IMR-90 (cell line): Measurements from ENCODE around the gene JMJD1C. TPM values are rescaled to one million over a fixed set of nuclear protein-coding genes. Genes with fewer than 3 reads are reported as not detected.

Source experiments
- ATAC-seq: fragments of 200-7000 bp; cut with Tn5 transposase; 2 replicates; pipeline ENCODE4 v1.9.1; 2020; ENCODE audit warnings: low read depth, mild to moderate bottlenecking, moderate library complexity
- BruUV-seq: library from RNA; stranded (reverse); fragments of 400-500 nt; replicated peaks from 2 replicates; lab custom pipeline; 2021; lab: Mats Ljungman, UMichigan
- CTCF ChIA-PET: fragments of 300-600 bp; formaldehyde crosslinking; extraction: SDS; loops from one replicate; lab custom pipeline; 2021; ENCODE audit warnings: antibody characterized with exemption; lab: Yijun Ruan, JAX
- POLR2A ChIA-PET: fragments of 300-600 bp; sonication (Branson Sonifier 250); formaldehyde crosslinking; loops from one replicate; lab custom pipeline; 2022; ENCODE audit warnings: antibody characterized with exemption; ENCODE audit not compliant: unreplicated experiment; lab: Charles Lee
- DNase-seq: peaks from one replicate; pipeline ENCODE4 v3.0.0; 2013
- H2AFZ ChIP-seq: replicated peaks from 2 replicates; pipeline ENCODE3; 2013; ENCODE audit warnings: low read length, mild to moderate bottlenecking; ENCODE audit not compliant: poor library complexity
- H2AK5ac ChIP-seq: 2 replicates; pipeline ENCODE4 v1.6.1; 2013; ENCODE audit warnings: low read depth, low read length, inconsistent platforms
- H2AK9ac ChIP-seq: replicated peaks from 2 replicates; pipeline ENCODE3; 2013; ENCODE audit warnings: mild to moderate bottlenecking, low read depth, low read length, moderate library complexity; ENCODE audit not compliant: poor library complexity
- H2BK120ac ChIP-seq: 2 replicates; pipeline ENCODE4 v1.6.1; 2013; ENCODE audit warnings: low read depth, low read length, inconsistent platforms
- H2BK15ac ChIP-seq: 3 replicates; pipeline ENCODE4 v1.6.1; 2013; ENCODE audit warnings: low read depth, low read length, inconsistent platforms
- H2BK20ac ChIP-seq: 2 replicates; pipeline ENCODE4 v1.6.1; 2013; ENCODE audit warnings: low read depth, mild to moderate bottlenecking, inconsistent platforms, low read length, moderate library complexity
- H2BK5ac ChIP-seq: 2 replicates; pipeline ENCODE4 v1.6.1; 2013; ENCODE audit warnings: mild to moderate bottlenecking, low read depth, low read length, inconsistent platforms; ENCODE audit not compliant: poor library complexity, severe bottlenecking
- H3K14ac ChIP-seq: replicated peaks from 2 replicates; pipeline ENCODE4 v1.6.1; 2013; ENCODE audit warnings: low read depth, low read length, inconsistent platforms
- H3K18ac ChIP-seq: 2 replicates; pipeline ENCODE4 v1.6.1; 2013; ENCODE audit warnings: low read depth, low read length, control low read depth
- H3K23ac ChIP-seq: 2 replicates; pipeline ENCODE4 v1.6.1; 2013; ENCODE audit warnings: low read depth, low read length, inconsistent platforms
- H3K27ac ChIP-seq: 2 replicates; pipeline ENCODE4 v1.5.1; 2013; ENCODE audit warnings: mild to moderate bottlenecking, control low read depth, low read length; ENCODE audit not compliant: insufficient read depth
- H3K27me3 ChIP-seq: 2 replicates; pipeline ENCODE4 v1.6.1; 2013; ENCODE audit warnings: low read length; ENCODE audit not compliant: control insufficient read depth, insufficient read depth
- H3K36me3 ChIP-seq: 2 replicates; pipeline ENCODE4 v1.6.1; 2013; ENCODE audit warnings: low read length, mixed read lengths; ENCODE audit not compliant: control insufficient read depth, insufficient read depth
- H3K4ac ChIP-seq: 2 replicates; pipeline ENCODE4 v1.6.1; 2013; ENCODE audit warnings: low read depth, low read length, inconsistent platforms
- H3K4me1 ChIP-seq: 2 replicates; pipeline ENCODE4 v1.6.1; 2013; ENCODE audit warnings: low read length, mixed read lengths; ENCODE audit not compliant: control insufficient read depth, insufficient read depth
- H3K4me2 ChIP-seq: 2 replicates; pipeline ENCODE4 v1.6.1; 2013; ENCODE audit warnings: low read depth, mild to moderate bottlenecking, control low read depth, low read length, moderate library complexity
- H3K4me3 ChIP-seq: 2 replicates; pipeline ENCODE4 v1.5.1; 2013; ENCODE audit warnings: low read depth, mild to moderate bottlenecking, control low read depth, low read length, moderate library complexity; ENCODE audit not compliant: insufficient read depth
- H3K56ac ChIP-seq: 2 replicates; pipeline ENCODE4 v1.6.1; 2013; ENCODE audit warnings: low read length, inconsistent platforms; ENCODE audit not compliant: insufficient read depth; ENCODE audit errors: extremely low read depth
- H3K79me1 ChIP-seq, 2 experiments: 2 replicates each; pipeline ENCODE4 v1.6.1; 2013; ENCODE audit warnings: low read length in 2 of 2, inconsistent platforms in 1 of 2, low read depth in 1 of 2
- H3K9ac ChIP-seq: 2 replicates; pipeline ENCODE4 v1.6.1; 2013; ENCODE audit warnings: low read depth, low read length, control low read depth
- H3K9me1 ChIP-seq: 2 replicates; pipeline ENCODE4 v1.6.1; 2013; ENCODE audit warnings: low read length, inconsistent platforms; ENCODE audit not compliant: insufficient read depth
- H3K9me3 ChIP-seq: 2 replicates; pipeline ENCODE4 v1.6.1; 2013; ENCODE audit warnings: low read length; ENCODE audit not compliant: control insufficient read depth, insufficient read depth
- H4K20me1 ChIP-seq: 2 replicates; pipeline ENCODE4 v1.6.1; 2013; ENCODE audit warnings: low read length, inconsistent platforms; ENCODE audit not compliant: insufficient read depth
- H4K5ac ChIP-seq: 2 replicates; pipeline ENCODE4 v1.6.1; 2013; ENCODE audit warnings: mild to moderate bottlenecking, low read depth, low read length, control low read depth
- H4K8ac ChIP-seq, 2 experiments: 2 replicates each; pipeline ENCODE4 v1.6.1; 2013; ENCODE audit warnings: low read depth in 2 of 2, low read length in 2 of 2, control low read depth in 1 of 2, inconsistent platforms in 1 of 2
- H4K91ac ChIP-seq: 2 replicates; pipeline ENCODE4 v1.6.1; 2013; ENCODE audit warnings: low read depth, low read length, inconsistent platforms; ENCODE audit not compliant: insufficient read depth
- CHD1 ChIP-seq: IDR thresholded peaks from 2 replicates; pipeline ENCODE4 v1.6.1; 2012; ENCODE audit warnings: low read depth, low read length, improper control_type of control experiment
- CTCF ChIP-seq: conservative IDR thresholded peaks from 2 replicates; pipeline ENCODE4 v1.5.1; 2012; ENCODE audit warnings: mild to moderate bottlenecking, low read depth, low read length, improper control_type of control experiment
- MAFK ChIP-seq: IDR thresholded peaks from 2 replicates; pipeline ENCODE4 v1.6.1; 2012; ENCODE audit warnings: low read depth, low read length, improper control_type of control experiment
- MXI1 ChIP-seq: IDR thresholded peaks from 2 replicates; pipeline ENCODE4 v1.6.1; 2012; ENCODE audit warnings: low read depth, mild to moderate bottlenecking, low read length, moderate library complexity, borderline replicate concordance
- RAD21 ChIP-seq: IDR thresholded peaks from 2 replicates; pipeline ENCODE4 v1.6.1; 2012; ENCODE audit warnings: low read length, improper control_type of control experiment
- WGBS, 2 experiments: methylation state at CpG; one replicate each; pipeline versions ENCODE4 v1.1.5 to v1.1.7; 2013; ENCODE audit warnings: missing lambda C conversion rate in 2 of 2; ENCODE audit not compliant: insufficient read length in 1 of 2; ENCODE audit errors: extremely low coverage in 2 of 2; 5-methylcytosine and 5-hydroxymethylcytosine counted together
- dilution Hi-C: fragments of 300-500 bp; cut with HindIII; formaldehyde crosslinking; loops from one replicate; pipeline ENCODE4 v1.14.3; 2018; ENCODE audit warnings: low sequenced_read_pairs; ENCODE audit not compliant: unreplicated experiment
- in situ Hi-C: fragments of 300-500 bp; cut with MboI; formaldehyde crosslinking; loops from 3 replicates; pipeline ENCODE4 v1.14.3; 2019; ENCODE audit warnings: low sequenced_read_pairs, inconsistent platforms, mixed read lengths
- intact Hi-C: fragments of 100-400 bp; cut with micrococcal nuclease; formaldehyde crosslinking; loops from 2 replicates; pipeline ENCODE4 v1.10.0; 2022
- polyA plus RNA-seq, 3 experiments: library from polyadenylated mRNA; depleted of rRNA; stranded (reverse); fragments of >200 nt; gene quantifications; 2 replicates each; pipeline ENCODE4 v1.2.3, GENCODE V29; 2012; ENCODE audit warnings: low replicate concordance in 1 of 3
- total RNA-seq: library from RNA; depleted of rRNA; stranded (reverse); fragments of >200 nt; gene quantifications from 2 replicates; pipeline ENCODE4 v1.2.3, GENCODE V29; 2012

JMJD1C gene
- total and polyA plus RNA-seq, 2 of the 4 experiments (the other 2 are of a cell fraction) = 15.6 to 96.8 TPM

- no peak overlapping the region for H3K23ac ChIP-seq
- no peak overlapping the region for H4K91ac ChIP-seq
- BruUV-seq = no TSS peak
- H3K27me3 ChIP-seq = no peaks in the 10 kb centered on the region
- intact Hi-C loops (no loop called here), in situ Hi-C loops (no loop called here), dilution Hi-C loops (no loop called here)
- no peak overlapping the region for H2AK9ac ChIP-seq
- DNase-seq (no peak), ATAC-seq (no peak)
- POLR2A ChIA-PET = no interaction called here
- no peak overlapping the region for H4K8ac ChIP-seq
- H3K56ac ChIP-seq = no peak overlapping the region
- no CpG with 5 or more reads among the region's 2 CpGs for WGBS, 2 experiments
- H3K9me1 ChIP-seq = no peaks in the 10 kb centered on the region
- no peak overlapping the region for H3K18ac ChIP-seq
- H3K79me1 ChIP-seq = no peaks in the 10 kb centered on the region
- H2BK120ac ChIP-seq = no peak overlapping the region
- H3K9ac ChIP-seq = no peak overlapping the region
- H3K9me3 ChIP-seq = no peaks in the 10 kb centered on the region
- H2BK20ac ChIP-seq = no peak overlapping the region
- no peak overlapping the region for H2BK5ac ChIP-seq
- CTCF ChIA-PET = interaction anchor here (0.6 kb wide), 1 partner anchor 147 kb away, joined by 3 read pairs; no protein-coding TSS in a partner anchor
- no peak overlapping the region for H3K4me2 ChIP-seq
- no peak overlapping the region for H2BK15ac ChIP-seq
- H3K4me3 ChIP-seq = no peak overlapping the region
- peaks cover 8% of the 10 kb centered on the region for H3K4me1 ChIP-seq
- H4K20me1 ChIP-seq = no peaks in the 10 kb centered on the region
- TF ChIP-seq CHD1 (no peak), RAD21 (no peak), MAFK (no peak), MXI1 (no peak), CTCF (no peak)
- no peak overlapping the region for H2AFZ ChIP-seq
- H4K5ac ChIP-seq = no peak overlapping the region
- H3K27ac ChIP-seq = no peak overlapping the region
- no peak overlapping the region for H2AK5ac ChIP-seq
- H3K36me3 ChIP-seq = no peaks in the 10 kb centered on the region
- no peak overlapping the region for H3K4ac ChIP-seq
- H3K14ac ChIP-seq = no peak overlapping the region
Observed at GRCh38 chr10:63123727-63124362, 341.9 kb downstream of the JMJD1C start.
